Right lobe of liver (tissue), 4 donors: ENCODE results near the gene NCMAP.

Experiments
- CTCF ChIP-seq, 4 donors: fragments of 200-600 bp in 3 of 4; fragments of 450-650 bp in 1 of 4; IDR thresholded peaks; one replicate each; pipeline versions ENCODE4 v1.5.1 to v1.8.0; 2016 to 2022; ENCODE audit warnings: antibody characterized with exemption in 4 of 4, mild to moderate bottlenecking in 2 of 4
- POLR2A ChIP-seq: fragments of 450-650 bp; IDR thresholded peaks from one replicate; pipeline ENCODE4 v1.6.1; 2017; ENCODE audit warnings: antibody characterized with exemption, mild to moderate bottlenecking
- donor health status: DM: no; HTN: no; CAD: no.
- donor health status: DM: no; HTN: no; CAD: no.
- donor health status: DM: no; HTN: yes; CAD: no.

DNA sequence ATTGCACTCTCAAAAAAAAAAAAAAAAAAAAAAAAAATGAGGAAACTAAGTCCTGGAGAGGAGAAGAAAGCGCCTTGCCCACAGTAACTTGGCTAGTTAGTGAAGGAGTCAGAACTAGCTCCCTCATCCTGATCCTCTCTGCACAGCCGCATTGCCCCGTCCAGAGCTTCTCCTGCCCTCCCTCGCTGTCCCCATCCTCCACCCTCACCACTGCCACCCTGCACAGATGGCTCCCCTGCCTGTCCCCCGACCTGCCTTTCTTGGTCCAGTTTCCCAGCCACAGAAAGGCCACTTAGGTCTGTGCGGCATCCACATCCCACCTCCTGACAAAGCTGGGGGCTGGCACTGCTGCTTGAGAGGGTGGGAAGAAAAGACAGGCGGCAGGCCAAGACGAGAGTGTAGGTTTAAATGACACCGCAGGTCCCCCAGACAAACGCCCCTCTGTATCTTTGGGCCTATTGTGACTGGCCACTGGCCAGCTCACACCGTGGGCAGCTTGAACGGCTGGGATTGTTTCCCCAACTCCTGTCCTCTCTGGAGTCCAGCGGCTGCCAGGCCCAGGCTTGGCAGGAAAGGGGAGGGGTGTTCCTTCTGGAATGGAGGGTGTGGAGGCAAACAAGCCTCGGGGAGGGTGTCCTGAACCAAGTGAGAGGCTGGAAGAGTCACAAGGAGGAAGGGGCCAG lies 20.2 kb downstream of the NCMAP start:
- TF ChIP-seq POLR2A (no peak), CTCF (IDR thresholded peaks at IDR 0.05) (no peak)
